Stomach (tissue), 9 donors: ENCODE data around the gene INHBA. TPM values are rescaled to one million over a fixed set of nuclear protein-coding genes. Genes with fewer than 3 reads are reported as not detected.

Source experiments
- DNase-seq, 2 donors: peaks; one replicate each; pipeline versions ENCODE4 v3.0.0 to v3.0.0-alpha.2; 2013 to 2019
- H3K27ac ChIP-seq, 5 donors: fragments of 200-600 bp in 4 of 5; sonication (generic) in 4 of 5; one replicate each; pipeline ENCODE4 v1.5.1; 2013 to 2019; ENCODE audit warnings: mild to moderate bottlenecking in 1 of 5, moderate library complexity in 1 of 5
- H3K27me3 ChIP-seq, 3 donors: fragments of 200-600 bp; sonication (generic); one replicate each; pipeline ENCODE4 v1.5.1; 2017 to 2019; ENCODE audit warnings: mixed run types in 1 of 3
- H3K36me3 ChIP-seq, 4 donors: fragments of 200-600 bp; sonication (generic); 1 replicate in 3 of 4; 2 replicates in 1 of 4; pipeline ENCODE4 v1.5.1; 2016 to 2019
- H3K4me1 ChIP-seq, 4 donors: fragments of 200-600 bp; sonication (generic); one replicate each; pipeline ENCODE4 v1.5.1; 2016 to 2019
- H3K4me3 ChIP-seq, 4 donors: fragments of 200-600 bp; sonication (generic) in 3 of 4; one replicate each; pipeline ENCODE4 v1.5.1; 2016 to 2019; ENCODE audit warnings: mild to moderate bottlenecking in 1 of 4
- H3K9me3 ChIP-seq, 4 donors: fragments of 200-600 bp; sonication (generic); one replicate each; pipeline ENCODE4 v1.5.1; 2016 to 2019
- CTCF ChIP-seq, 7 experiments: fragments of 450-650 bp in 4 of 7; fragments of 200-600 bp in 3 of 7; sonication (generic) in 3 of 7; IDR thresholded peaks; one replicate each; pipeline ENCODE4 v1.5.1; 2016 to 2019; ENCODE audit warnings: antibody characterized with exemption in 7 of 7, control low read depth in 2 of 7, mild to moderate bottlenecking in 1 of 7
- EP300 ChIP-seq: sonication (generic); formaldehyde crosslinking; IDR thresholded peaks from one replicate; pipeline ENCODE4 v1.6.1; 2017; ENCODE audit warnings: antibody characterized with exemption
- POLR2A ChIP-seq, 4 donors: fragments of 450-650 bp; IDR thresholded peaks; one replicate each; pipeline ENCODE4 v1.6.1; 2016; ENCODE audit warnings: antibody characterized with exemption in 4 of 4, control low read depth in 2 of 4, mild to moderate bottlenecking in 1 of 4, moderate library complexity in 1 of 4
- POLR2AphosphoS5 ChIP-seq, 3 donors: sonication (generic); formaldehyde crosslinking; IDR thresholded peaks; one replicate each; pipeline ENCODE4 v1.6.1; 2016; ENCODE audit warnings: antibody characterized with exemption in 3 of 3
- WGBS, 5 donors: extraction: QIAGEN DNeasy Blood & Tissue Kit in 3 of 5; methylation state at CpG; one replicate each; pipeline versions ENCODE4 v1.1.5 to v1.1.7; 2013 to 2018; 5-methylcytosine and 5-hydroxymethylcytosine counted together
- intact Hi-C: fragments of 100-400 bp; cut with DNase I; formaldehyde crosslinking; loops from one replicate; pipeline ENCODE4 v1.15.1; 2023; ENCODE audit warnings: low total_unique reads
- polyA plus RNA-seq, 3 donors: library from polyadenylated mRNA; stranded (reverse); fragments of 200-250 nt; gene quantifications; one replicate each; pipeline ENCODE4 v1.2.3, GENCODE V29; 2013
- total RNA-seq, 5 donors: library from RNA; depleted of rRNA; stranded (reverse); fragments of >200 nt; gene quantifications; one replicate each; pipeline versions ENCODE4 v1.1.0 to v1.2.3, GENCODE V29; 2014 to 2016
- donor health status: healthy with polysubstance abuse.
- donor health status: Bipolar disorder and iron deficiency.
- donor health status: healthy.

INHBA gene
- total and polyA plus RNA-seq, 8 donors = 0.44 to 4.8 (median 0.85) TPM; not detected in 3

GRCh38 chr7:41729059-41729458, 26.2 kb upstream of the INHBA start:
- intact Hi-C loops = no loop called here
- Histone ChIP-seq H3K4me3 (no peak overlapping the region), H3K27ac (no peak overlapping the region), H3K9me3 (no peaks in the 10 kb centered on the region), H3K4me1 (no peaks in the 10 kb centered on the region), H3K27me3 (no peaks in the 10 kb centered on the region), H3K36me3 (no peaks in the 10 kb centered on the region)
- 86 to 92% (median 88%) methylated on average over 4 of the region's 4 CpGs for WGBS, 5 donors
- TF ChIP-seq CTCF (IDR thresholded peaks at IDR 0.05) (no peak), POLR2AphosphoS5 (IDR thresholded peaks at IDR 0.05) (no peak), EP300 (no peak), POLR2A (IDR thresholded peaks at IDR 0.05) (no peak)
- no peak for DNase-seq

GRCh38 chr7:41725013-41725412, 22.1 kb upstream of the INHBA start:
- TF ChIP-seq POLR2A (IDR thresholded peaks at IDR 0.05) (no peak), CTCF (IDR thresholded peaks at IDR 0.05) (no peak), EP300 (no peak), POLR2AphosphoS5 (IDR thresholded peaks at IDR 0.05) (no peak)
- no peak for DNase-seq
- H3K4me3 ChIP-seq = no peak overlapping the region
- WGBS, 5 donors = 88 to 95% (median 93%) methylated on average over 6 of the region's 6 CpGs
- no peaks in the 10 kb centered on the region for H3K9me3 ChIP-seq
- H3K27ac ChIP-seq = no peak overlapping the region
- H3K36me3 ChIP-seq = no peaks in the 10 kb centered on the region
- no peaks in the 10 kb centered on the region for H3K27me3 ChIP-seq
- H3K4me1 ChIP-seq = no peaks in the 10 kb centered on the region
- intact Hi-C loops = no loop called here

GRCh38 chr7:41720886-41721285, 18.0 kb upstream of the INHBA start:
- Histone ChIP-seq H3K36me3 (no peaks in the 10 kb centered on the region), H3K4me1 (no peaks in the 10 kb centered on the region), H3K27ac (no peak overlapping the region), H3K4me3 (no peak overlapping the region), H3K9me3 (no peaks in the 10 kb centered on the region), H3K27me3 (no peaks in the 10 kb centered on the region)
- no peak for DNase-seq
- TF ChIP-seq EP300 (no peak), POLR2AphosphoS5 (IDR thresholded peaks at IDR 0.05) (no peak), CTCF (IDR thresholded peaks at IDR 0.05) (no peak), POLR2A (IDR thresholded peaks at IDR 0.05) (no peak)
- WGBS, 5 donors = 44 to 61% (median 57%) methylated on average over 1 of the region's 1 CpG
- intact Hi-C loops = no loop called here

GRCh38 chr7:41720046-41720445, 17.2 kb upstream of the INHBA start:
- DNase-seq = no peak
- Histone ChIP-seq H3K9me3 (no peaks in the 10 kb centered on the region), H3K36me3 (no peaks in the 10 kb centered on the region), H3K27me3 (peaks cover 0 to 3% (median under 1%) of the 10 kb centered on the region in 3 donors), H3K4me1 (no peaks in the 10 kb centered on the region), H3K27ac (no peak overlapping the region), H3K4me3 (no peak overlapping the region)
- 84 to 94% (median 88%) methylated on average over 4 of the region's 4 CpGs for WGBS, 5 donors
- no peak for TF ChIP-seq POLR2A (IDR thresholded peaks at IDR 0.05)
- no peak for TF ChIP-seq CTCF (IDR thresholded peaks at IDR 0.05)
- no peak for TF ChIP-seq EP300
- TF ChIP-seq POLR2AphosphoS5 (IDR thresholded peaks at IDR 0.05) = no peak
- intact Hi-C loops = no loop called here
